ENCODE measurements around the gene AK2.

AK2 gene

DNA sequence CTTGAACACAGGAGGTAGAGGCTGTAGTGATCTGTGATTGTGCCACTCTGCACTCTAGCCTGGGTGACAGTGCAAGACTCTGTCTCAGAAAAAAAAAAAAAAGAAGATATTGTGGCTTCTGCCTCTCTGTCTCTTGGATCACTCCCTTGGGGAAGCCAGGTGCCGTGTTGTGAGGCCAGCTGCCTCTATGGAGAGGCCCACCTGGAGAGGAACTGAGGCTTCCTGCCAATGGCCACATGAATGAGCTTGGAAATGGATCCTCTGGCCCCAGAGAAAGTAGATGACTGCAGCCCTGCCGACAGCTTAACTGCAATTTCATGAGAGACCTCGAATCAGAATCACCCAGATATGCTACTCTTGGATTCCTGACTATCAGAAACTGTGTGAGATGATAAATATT, 19.7 kb upstream of the AK2 start:
- no peaks in the 10 kb centered on the region for H3K9me3 ChIP-seq (replicated peaks; ENCODE audit: insufficient read depth, low read length)
- H3F3A ChIP-seq (ENCODE audit: insufficient read depth, low read length): no peaks in the 10 kb centered on the region
- no peak overlapping the region for H3K4me2 ChIP-seq (ENCODE audit: low read depth, low read length)
- no peaks in the 10 kb centered on the region for H3K79me2 ChIP-seq (ENCODE audit: low read length)
- H3K4me3 ChIP-seq (ENCODE audit: low read length): no peak overlapping the region
- no peaks in the 10 kb centered on the region for H3K9me2 ChIP-seq (replicated peaks; ENCODE audit: insufficient read depth, low read length)
- H3K27me3 ChIP-seq (replicated peaks; ENCODE audit: insufficient read depth, low read length): no peaks in the 10 kb centered on the region
- H3K9ac ChIP-seq (ENCODE audit: low read length): no peak overlapping the region
- no peaks in the 10 kb centered on the region for H4K20me1 ChIP-seq (ENCODE audit: insufficient read depth, low read length)
- TF ChIP-seq EZH2 (optimal IDR thresholded peaks at IDR 0.05; ENCODE audit: low read depth, low read length): no peak
- TF ChIP-seq, protein P1, sequence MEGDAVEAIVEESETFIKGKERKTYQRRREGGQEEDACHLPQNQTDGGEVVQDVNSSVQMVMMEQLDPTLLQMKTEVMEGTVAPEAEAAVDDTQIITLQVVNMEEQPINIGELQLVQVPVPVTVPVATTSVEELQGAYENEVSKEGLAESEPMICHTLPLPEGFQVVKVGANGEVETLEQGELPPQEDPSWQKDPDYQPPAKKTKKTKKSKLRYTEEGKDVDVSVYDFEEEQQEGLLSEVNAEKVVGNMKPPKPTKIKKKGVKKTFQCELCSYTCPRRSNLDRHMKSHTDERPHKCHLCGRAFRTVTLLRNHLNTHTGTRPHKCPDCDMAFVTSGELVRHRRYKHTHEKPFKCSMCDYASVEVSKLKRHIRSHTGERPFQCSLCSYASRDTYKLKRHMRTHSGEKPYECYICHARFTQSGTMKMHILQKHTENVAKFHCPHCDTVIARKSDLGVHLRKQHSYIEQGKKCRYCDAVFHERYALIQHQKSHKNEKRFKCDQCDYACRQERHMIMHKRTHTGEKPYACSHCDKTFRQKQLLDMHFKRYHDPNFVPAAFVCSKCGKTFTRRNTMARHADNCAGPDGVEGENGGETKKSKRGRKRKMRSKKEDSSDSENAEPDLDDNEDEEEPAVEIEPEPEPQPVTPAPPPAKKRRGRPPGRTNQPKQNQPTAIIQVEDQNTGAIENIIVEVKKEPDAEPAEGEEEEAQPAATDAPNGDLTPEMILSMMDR (IDR thresholded peaks at IDR 0.05; ENCODE audit: low read length): no peak
- no peak for TF ChIP-seq EZH2phosphoT487 (IDR thresholded peaks at IDR 0.05; ENCODE audit: low read length)
- H3K4me1 ChIP-seq (ENCODE audit: low read length): no peaks in the 10 kb centered on the region
- no peak overlapping the region for H2AFZ ChIP-seq (ENCODE audit: low read length)
- H3K36me3 ChIP-seq (replicated peaks; ENCODE audit: insufficient read depth, low read length): no peaks in the 10 kb centered on the region
- no peak for DNase-seq
- no peak overlapping the region for H3K27ac ChIP-seq (ENCODE audit: low read length)

DNA sequence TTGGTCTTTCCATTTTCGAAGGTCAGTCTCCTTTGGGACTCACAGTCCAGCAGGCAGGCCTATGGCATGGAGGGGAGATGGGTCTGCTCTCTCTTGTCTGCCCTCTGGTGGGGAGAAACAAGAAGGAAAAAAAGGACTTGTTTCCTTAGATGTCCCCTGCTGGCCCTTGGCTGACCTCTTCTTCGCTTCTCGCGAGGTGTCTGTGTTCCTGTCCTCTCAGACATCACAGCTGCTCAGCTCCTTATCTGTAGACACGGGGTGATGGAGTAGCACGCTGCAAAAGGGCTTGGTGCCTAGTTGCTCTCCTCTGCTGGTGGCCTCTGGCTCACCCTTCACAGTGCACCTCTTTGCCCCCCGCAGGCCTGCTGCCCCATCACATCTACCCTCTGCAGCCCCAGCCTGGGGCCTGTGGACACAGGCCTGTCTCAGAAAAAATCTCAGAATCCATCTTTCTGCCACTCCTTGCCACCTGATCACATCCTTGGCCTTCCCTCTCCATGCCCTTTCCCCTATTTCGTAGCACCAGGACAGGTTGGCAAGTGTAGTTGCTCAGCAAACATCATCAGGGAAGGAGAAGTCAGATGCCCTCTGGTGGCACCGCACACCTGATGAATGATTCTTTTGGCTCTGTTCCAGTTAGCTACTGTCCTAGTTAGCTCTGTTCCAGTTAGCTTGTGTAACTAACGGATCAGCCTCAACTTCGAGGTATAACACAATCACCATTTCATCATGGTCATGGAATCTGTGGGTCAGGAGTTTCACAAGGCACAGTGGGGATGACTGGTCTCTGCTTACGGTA, 18.7 kb upstream of the AK2 start:
- H2AFZ ChIP-seq (ENCODE audit: low read length): no peak overlapping the region
- H3K27ac ChIP-seq (ENCODE audit: low read length): no peak overlapping the region
- no peaks in the 10 kb centered on the region for H3F3A ChIP-seq (ENCODE audit: insufficient read depth, low read length)
- H3K36me3 ChIP-seq (replicated peaks; ENCODE audit: insufficient read depth, low read length): no peaks in the 10 kb centered on the region
- no peaks in the 10 kb centered on the region for H3K9me2 ChIP-seq (replicated peaks; ENCODE audit: insufficient read depth, low read length)
- peaks cover 3% of the 10 kb centered on the region for H3K4me1 ChIP-seq (ENCODE audit: low read length)
- no peak overlapping the region for H3K4me3 ChIP-seq (ENCODE audit: low read length)
- H3K4me2 ChIP-seq (ENCODE audit: low read depth, low read length): no peak overlapping the region
- no peak for TF ChIP-seq EZH2 (optimal IDR thresholded peaks at IDR 0.05; ENCODE audit: low read depth, low read length)
- TF ChIP-seq, protein P1 (IDR thresholded peaks at IDR 0.05; ENCODE audit: low read length): peak; percentile 65
- TF ChIP-seq EZH2phosphoT487 (IDR thresholded peaks at IDR 0.05; ENCODE audit: low read length): no peak
- peak; percentile 57 for DNase-seq
- H3K27me3 ChIP-seq (replicated peaks; ENCODE audit: insufficient read depth, low read length): no peaks in the 10 kb centered on the region
- no peaks in the 10 kb centered on the region for H4K20me1 ChIP-seq (ENCODE audit: insufficient read depth, low read length)
- no peaks in the 10 kb centered on the region for H3K9me3 ChIP-seq (replicated peaks; ENCODE audit: insufficient read depth, low read length)
- H3K79me2 ChIP-seq (ENCODE audit: low read length): no peaks in the 10 kb centered on the region
- H3K9ac ChIP-seq (ENCODE audit: low read length): no peak overlapping the region

DNA sequence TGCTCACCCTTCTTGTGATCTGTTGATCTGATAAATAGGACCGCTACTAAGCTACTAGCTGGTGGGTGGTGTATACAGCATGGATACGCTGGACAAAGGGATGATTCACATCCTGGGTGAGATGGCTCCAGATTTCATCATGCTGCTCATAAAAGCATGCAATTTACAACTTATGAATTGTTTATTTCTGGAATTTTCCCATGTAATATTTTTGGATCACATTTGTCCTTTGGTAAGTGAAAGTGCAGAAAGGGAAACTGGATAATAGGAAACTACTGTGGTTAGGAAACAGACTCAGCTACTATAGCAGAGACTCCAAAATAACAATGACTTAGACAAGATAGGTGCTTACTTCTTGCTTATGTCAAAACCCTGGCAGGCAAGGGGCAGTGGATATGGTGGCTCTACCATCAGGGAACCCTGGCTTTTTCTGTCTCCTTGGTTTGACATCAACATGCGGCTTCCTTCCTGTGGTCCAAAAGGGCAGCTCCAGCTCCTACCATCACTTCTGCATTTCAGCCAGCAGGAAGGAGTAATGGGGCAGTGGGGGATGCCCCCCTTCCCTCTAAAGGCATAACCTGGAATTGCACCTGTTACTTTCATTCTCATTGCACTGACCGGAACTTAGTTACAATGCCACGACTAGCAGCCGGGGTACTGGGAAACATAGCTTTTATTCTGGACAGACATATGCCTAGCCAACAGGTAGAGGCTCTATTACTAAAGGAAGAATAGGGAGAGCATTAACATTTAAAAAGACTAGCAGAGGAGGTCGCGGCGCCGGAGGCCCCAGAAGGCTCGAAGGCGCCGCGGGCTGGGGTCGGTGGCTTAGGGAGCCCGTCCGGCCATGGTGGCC, 13.8 kb upstream of the AK2 start:
- no peak for TF ChIP-seq EZH2 (optimal IDR thresholded peaks at IDR 0.05; ENCODE audit: low read depth, low read length)
- TF ChIP-seq, protein P1 (IDR thresholded peaks at IDR 0.05; ENCODE audit: low read length): peak; percentile 36
- TF ChIP-seq EZH2phosphoT487 (IDR thresholded peaks at IDR 0.05; ENCODE audit: low read length): no peak
- no peaks in the 10 kb centered on the region for H3F3A ChIP-seq (ENCODE audit: insufficient read depth, low read length)
- no peak overlapping the region for H3K9ac ChIP-seq (ENCODE audit: low read length)
- H4K20me1 ChIP-seq (ENCODE audit: insufficient read depth, low read length): no peaks in the 10 kb centered on the region
- no peak overlapping the region for H3K27ac ChIP-seq (ENCODE audit: low read length)
- no peaks in the 10 kb centered on the region for H3K36me3 ChIP-seq (replicated peaks; ENCODE audit: insufficient read depth, low read length)
- no peaks in the 10 kb centered on the region for H3K9me3 ChIP-seq (replicated peaks; ENCODE audit: insufficient read depth, low read length)
- no peaks in the 10 kb centered on the region for H3K27me3 ChIP-seq (replicated peaks; ENCODE audit: insufficient read depth, low read length)
- no peak overlapping the region for H2AFZ ChIP-seq (ENCODE audit: low read length)
- DNase-seq: peak; percentile 35
- peaks cover 8% of the 10 kb centered on the region for H3K4me1 ChIP-seq (ENCODE audit: low read length)
- H3K4me2 ChIP-seq (ENCODE audit: low read depth, low read length): peak overlapping the region; percentile 36; the same call in 1 of the 2 replicates
- no peaks in the 10 kb centered on the region for H3K79me2 ChIP-seq (ENCODE audit: low read length)
- no peaks in the 10 kb centered on the region for H3K9me2 ChIP-seq (replicated peaks; ENCODE audit: insufficient read depth, low read length)
- H3K4me3 ChIP-seq (ENCODE audit: low read length): no peak overlapping the region

All from MM.1S (cell line).